Activated naive CD8-positive, alpha-beta T cell (primary cell): ENCODE data around the gene UGT3A2.
"Not testable (repeated sequence)": the region's sequence is repeated elsewhere in the genome, so short reads cannot be mapped to it uniquely, and the experiment has no call there.

Source experiments
- H3K27ac Mint-ChIP-seq: one replicate; pipeline ENCODE4 v1.8.0; 2021; ENCODE audit warnings: mixed read lengths
- H3K27me3 Mint-ChIP-seq: one replicate; pipeline ENCODE4 v1.8.0; 2021; ENCODE audit warnings: mixed read lengths
- H3K36me3 Mint-ChIP-seq: one replicate; pipeline ENCODE4 v1.8.0; 2021; ENCODE audit warnings: mixed read lengths
- H3K4me1 Mint-ChIP-seq: one replicate; pipeline ENCODE4 v1.8.0; 2021; ENCODE audit warnings: low read depth, mixed read lengths
- H3K4me3 Mint-ChIP-seq: one replicate; pipeline ENCODE4 v1.8.0; 2021; ENCODE audit warnings: mild to moderate bottlenecking, mixed read lengths
- H3K9me3 Mint-ChIP-seq: one replicate; pipeline ENCODE4 v1.8.0; 2021; ENCODE audit warnings: low read depth, mixed read lengths

Gene UGT3A2

GRCh38 chr5:36059571-36060419 lies 6.9 kb downstream of the UGT3A2 start:
- Mint-ChIP-seq H3K36me3 (no peaks in the 10 kb centered on the region), H3K27ac (no peak overlapping the region), H3K4me1 (peaks cover 3% of the 10 kb centered on the region), H3K4me3 (no peak overlapping the region), H3K27me3 (peaks cover 5% of the 10 kb centered on the region), H3K9me3 (no peaks in the 10 kb centered on the region)

GRCh38 chr5:36058776-36059175 lies 7.9 kb downstream of the UGT3A2 start:
- Mint-ChIP-seq H3K9me3 (no peaks in the 10 kb centered on the region), H3K4me3 (no peak overlapping the region), H3K36me3 (no peaks in the 10 kb centered on the region)

GRCh38 chr5:36057386-36057785 lies 9.3 kb downstream of the UGT3A2 start:
- Mint-ChIP-seq H3K36me3 (no peaks in the 10 kb centered on the region), H3K4me1 (peaks cover 7% of the 10 kb centered on the region), H3K9me3 (no peaks in the 10 kb centered on the region), H3K4me3 (no peak overlapping the region), H3K27ac (no peak overlapping the region), H3K27me3 (peaks cover 3% of the 10 kb centered on the region)

More at GRCh38 chr5:36058776-36059175, 7.9 kb downstream of the UGT3A2 start:
- H3K27me3 Mint-ChIP-seq, result peaks cover 3% of the 10 kb centered on the region
- H3K27ac Mint-ChIP-seq, result no peak overlapping the region
- H3K4me1 Mint-ChIP-seq, result peaks cover 7% of the 10 kb centered on the region

GRCh38 chr5:36056422-36056821 lies 10.3 kb downstream of the UGT3A2 start:
- Mint-ChIP-seq H3K27me3 (peaks cover 3% of the 10 kb centered on the region), H3K9me3 (no peaks in the 10 kb centered on the region), H3K4me3 (no peak overlapping the region), H3K36me3 (no peaks in the 10 kb centered on the region), H3K27ac (no peak overlapping the region), H3K4me1 (peaks cover 7% of the 10 kb centered on the region)

- no peaks in the 10 kb centered on the region for H3K9me3 Mint-ChIP-seq
Measured at GRCh38 chr5:36055984-36056383, 10.7 kb downstream of the UGT3A2 start.

GRCh38 chr5:36054647-36055046 lies 12.0 kb downstream of the UGT3A2 start:
- H3K36me3 Mint-ChIP-seq, result no peaks in the 10 kb centered on the region
- H3K4me1 Mint-ChIP-seq, result peaks cover 4% of the 10 kb centered on the region
- no peak overlapping the region for H3K4me3 Mint-ChIP-seq
- H3K27ac Mint-ChIP-seq, result no peak overlapping the region
- no peaks in the 10 kb centered on the region for H3K9me3 Mint-ChIP-seq
- peaks cover 6% of the 10 kb centered on the region for H3K27me3 Mint-ChIP-seq

More at GRCh38 chr5:36055984-36056383, 10.7 kb downstream of the UGT3A2 start:
- Mint-ChIP-seq H3K4me3 (no peak overlapping the region), H3K4me1 (peaks cover 7% of the 10 kb centered on the region), H3K36me3 (no peaks in the 10 kb centered on the region), H3K27ac (no peak overlapping the region), H3K27me3 (peaks cover 5% of the 10 kb centered on the region)

GRCh38 chr5:36052538-36052937 lies 14.1 kb downstream of the UGT3A2 start:
- peaks cover 4% of the 10 kb centered on the region for H3K4me1 Mint-ChIP-seq
- H3K4me3 Mint-ChIP-seq, result no peak overlapping the region

GRCh38 chr5:36049949-36050348 lies 16.7 kb downstream of the UGT3A2 start:
- Mint-ChIP-seq H3K9me3 (no peaks in the 10 kb centered on the region), H3K4me3 (no peak overlapping the region), H3K27ac (no peak overlapping the region), H3K36me3 (no peaks in the 10 kb centered on the region), H3K4me1 (peaks cover 4% of the 10 kb centered on the region), H3K27me3 (peaks cover 3% of the 10 kb centered on the region)

More at GRCh38 chr5:36052538-36052937, 14.1 kb downstream of the UGT3A2 start:
- H3K27ac Mint-ChIP-seq, result no peak overlapping the region
- no peaks in the 10 kb centered on the region for H3K36me3 Mint-ChIP-seq
- H3K27me3 Mint-ChIP-seq, result peaks cover 6% of the 10 kb centered on the region
- H3K9me3 Mint-ChIP-seq, result no peaks in the 10 kb centered on the region

- H3K27ac Mint-ChIP-seq, result no peak overlapping the region
- no peaks in the 10 kb centered on the region for H3K4me1 Mint-ChIP-seq
- no peaks in the 10 kb centered on the region for H3K36me3 Mint-ChIP-seq
- no peaks in the 10 kb centered on the region for H3K9me3 Mint-ChIP-seq
- H3K27me3 Mint-ChIP-seq, result peaks cover 3% of the 10 kb centered on the region
- H3K4me3 Mint-ChIP-seq, result no peak overlapping the region
Measured at GRCh38 chr5:36047384-36048160, 19.1 kb downstream of the UGT3A2 start.

- no peak overlapping the region for H3K4me3 Mint-ChIP-seq
- H3K36me3 Mint-ChIP-seq, result no peaks in the 10 kb centered on the region
- peaks cover under 1% of the 10 kb centered on the region for H3K27me3 Mint-ChIP-seq
- no peaks in the 10 kb centered on the region for H3K4me1 Mint-ChIP-seq
- no peak overlapping the region for H3K27ac Mint-ChIP-seq
- no peaks in the 10 kb centered on the region for H3K9me3 Mint-ChIP-seq
Measured at GRCh38 chr5:36045895-36046294, 20.8 kb downstream of the UGT3A2 start.

GRCh38 chr5:36041537-36041845 lies 25.2 kb downstream of the UGT3A2 start:
- H3K4me1 Mint-ChIP-seq, result no peaks in the 10 kb centered on the region

GRCh38 chr5:36040651-36041536 lies 25.8 kb downstream of the UGT3A2 start:
- Mint-ChIP-seq H3K27ac (no peak overlapping the region), H3K9me3 (no peaks in the 10 kb centered on the region), H3K4me3 (no peak overlapping the region), H3K27me3 (peaks cover 2% of the 10 kb centered on the region), H3K36me3 (no peaks in the 10 kb centered on the region), H3K4me1 (no peaks in the 10 kb centered on the region)

More at GRCh38 chr5:36041537-36041845, 25.2 kb downstream of the UGT3A2 start:
- peaks cover 1% of the 10 kb centered on the region for H3K27me3 Mint-ChIP-seq
- no peak overlapping the region for H3K4me3 Mint-ChIP-seq
- H3K9me3 Mint-ChIP-seq, result no peaks in the 10 kb centered on the region
- H3K27ac Mint-ChIP-seq, result no peak overlapping the region
- no peaks in the 10 kb centered on the region for H3K36me3 Mint-ChIP-seq

GRCh38 chr5:36035696-36036095 lies 31.0 kb downstream of the UGT3A2 start:
- Mint-ChIP-seq H3K27ac (no peak overlapping the region), H3K4me1 (no peaks in the 10 kb centered on the region), H3K36me3 (no peaks in the 10 kb centered on the region), H3K27me3 (peaks cover 3% of the 10 kb centered on the region), H3K9me3 (no peaks in the 10 kb centered on the region), H3K4me3 (no peak overlapping the region)

GRCh38 chr5:36034536-36035134 lies 32.0 kb downstream of the UGT3A2 start:
- not testable (repeated sequence) for H3K4me1 Mint-ChIP-seq, H3K4me3 Mint-ChIP-seq, H3K27ac Mint-ChIP-seq, H3K9me3 Mint-ChIP-seq, H3K27me3 Mint-ChIP-seq, H3K36me3 Mint-ChIP-seq
